HepG2 (cell line): ENCODE measurements around the gene PALM3. TPM values are rescaled to one million over a fixed set of nuclear protein-coding genes. Genes with fewer than 3 reads are reported as not detected.

Experiments
- BRCA1 ChIP-seq: sonication (generic); formaldehyde crosslinking; IDR thresholded peaks from 2 replicates; pipeline ENCODE4 v1.4.0; 2020; ENCODE audit warnings: missing genetic modification reagents
- EEA1 ChIP-seq: sonication (generic); formaldehyde crosslinking; IDR thresholded peaks from 2 replicates; pipeline ENCODE4 v1.5.1; 2020; ENCODE audit warnings: mild to moderate bottlenecking, missing genetic modification reagents, borderline replicate concordance
- FOSL2 ChIP-seq: sonication (generic); formaldehyde crosslinking; IDR thresholded peaks from 2 replicates; pipeline ENCODE4 v1.4.0; 2020; ENCODE audit warnings: missing genetic modification reagents
- HNF4A ChIP-seq: sonication (generic); formaldehyde crosslinking; IDR thresholded peaks from 2 replicates; pipeline ENCODE4 v1.4.0; 2020; ENCODE audit warnings: missing genetic modification reagents
- HNRNPLL ChIP-seq: fragments of 200-400 bp; formaldehyde crosslinking; IDR thresholded peaks from 2 replicates; pipeline ENCODE4 v1.6.1; 2017; ENCODE audit warnings: mild to moderate bottlenecking, low read depth, low read length; ENCODE audit not compliant: poor library complexity, severe bottlenecking
- HOXA9 ChIP-seq: sonication (generic); formaldehyde crosslinking; IDR thresholded peaks from 2 replicates; pipeline ENCODE4 v1.8.1; 2022; ENCODE audit warnings: missing genetic modification reagents, mild to moderate bottlenecking, moderate library complexity, borderline replicate concordance
- ISL2 ChIP-seq: sonication (generic); formaldehyde crosslinking; IDR thresholded peaks from 2 replicates; pipeline ENCODE4 v1.5.0; 2020; ENCODE audit warnings: missing genetic modification reagents
- MED1 ChIP-seq: sonication (generic); formaldehyde crosslinking; IDR thresholded peaks from 2 replicates; pipeline ENCODE4 v1.4.0; 2020; ENCODE audit warnings: missing genetic modification reagents
- PAX8 ChIP-seq: sonication (generic); formaldehyde crosslinking; IDR thresholded peaks from 2 replicates; pipeline ENCODE4 v1.8.0; 2022; ENCODE audit warnings: mild to moderate bottlenecking, missing genetic modification reagents, borderline replicate concordance
- POLR2AphosphoS2 ChIP-seq: IDR thresholded peaks from 2 replicates; pipeline ENCODE4 v1.6.1; 2011; ENCODE audit warnings: low read depth, low read length, improper control_type of control experiment
- RAD21 ChIP-seq: fragments of 450-650 bp; formaldehyde crosslinking; IDR thresholded peaks from 2 replicates; pipeline ENCODE4 v1.5.0; 2020; ENCODE audit warnings: mild to moderate bottlenecking
- RBM22 ChIP-seq: fragments of 200-400 bp; formaldehyde crosslinking; optimal IDR thresholded peaks from 2 replicates; pipeline ENCODE3; 2017; ENCODE audit warnings: mild to moderate bottlenecking, low read length, moderate library complexity
- SMARCE1 ChIP-seq: fragments of 450-650 bp; IDR thresholded peaks from 2 replicates; pipeline ENCODE4 v1.6.1; 2017; ENCODE audit warnings: borderline replicate concordance
- SMYD3 ChIP-seq: sonication (generic); formaldehyde crosslinking; IDR thresholded peaks from 2 replicates; pipeline ENCODE4 v1.8.1; 2023; ENCODE audit warnings: mild to moderate bottlenecking, missing genetic modification reagents
- SOX5 ChIP-seq: IDR thresholded peaks from 2 replicates; pipeline ENCODE4 v1.6.1; 2016; ENCODE audit warnings: borderline replicate concordance
- SP2 ChIP-seq: sonication (generic); formaldehyde crosslinking; IDR thresholded peaks from 2 replicates; pipeline ENCODE4 v1.5.1; 2020; ENCODE audit warnings: mild to moderate bottlenecking, missing genetic modification reagents
- ZBTB42 ChIP-seq: sonication (generic); formaldehyde crosslinking; IDR thresholded peaks from 2 replicates; pipeline ENCODE4 v1.5.0; 2020; ENCODE audit warnings: mild to moderate bottlenecking, missing genetic modification reagents
- ZNF230 ChIP-seq: sonication (generic); formaldehyde crosslinking; IDR thresholded peaks from 2 replicates; pipeline ENCODE4 v1.4.0; 2020; ENCODE audit warnings: mild to moderate bottlenecking, missing genetic modification reagents
- ZNF24 ChIP-seq: fragments of 450-650 bp; IDR thresholded peaks from 2 replicates; pipeline ENCODE4 v1.6.1; 2017; ENCODE audit warnings: antibody characterized with exemption, mild to moderate bottlenecking
- ZNF451 ChIP-seq: sonication (generic); formaldehyde crosslinking; IDR thresholded peaks from 2 replicates; pipeline ENCODE4 v1.5.0; 2020; ENCODE audit warnings: mild to moderate bottlenecking, missing genetic modification reagents
- ZNF501 ChIP-seq: sonication (generic); formaldehyde crosslinking; IDR thresholded peaks from 2 replicates; pipeline ENCODE4 v1.5.1; 2020; ENCODE audit warnings: mild to moderate bottlenecking, moderate library complexity, missing genetic modification reagents
- ZNF510 ChIP-seq: sonication (generic); formaldehyde crosslinking; IDR thresholded peaks from 2 replicates; pipeline ENCODE4 v1.4.0; 2020; ENCODE audit warnings: low read depth, mild to moderate bottlenecking, missing genetic modification reagents
- ZSCAN20 ChIP-seq: sonication (generic); formaldehyde crosslinking; IDR thresholded peaks from 2 replicates; pipeline ENCODE4 v1.4.0; 2020; ENCODE audit warnings: missing genetic modification reagents, mild to moderate bottlenecking, borderline replicate concordance
- polyA plus RNA-seq, 8 experiments: library from polyadenylated mRNA; depleted of rRNA in 3 of 8; stranded (reverse) in 7 of 8; unstranded in 1 of 8; fragments of >200 nt; fragmentation: Illumina TruSeq in 4 of 8; extraction: Trizol in 4 of 8; gene quantifications; 2 replicates each; pipeline versions ENCODE4 v1.2.1 to v1.2.3, GENCODE V29; 2011 to 2016; ENCODE audit warnings: low read depth in 4 of 8, missing spikeins in 1 of 8, mixed read lengths in 1 of 8; ENCODE audit not compliant: insufficient read depth in 1 of 8
- total RNA-seq, 5 experiments: library from RNA; depleted of rRNA; stranded (reverse); fragments of >200 nt; fragmentation: Illumina TruSeq; extraction: Trizol; gene quantifications; 2 replicates each; pipeline ENCODE4 v1.2.3, GENCODE V29; 2016; ENCODE audit warnings: low read depth in 1 of 5
- TF ChIP-seq, protein P1 (sequence below): sonication (generic); formaldehyde crosslinking; conservative IDR thresholded peaks from 2 replicates; pipeline ENCODE4 v1.4.0; 2020; ENCODE audit warnings: missing genetic modification reagents
- TF ChIP-seq, protein P2 (sequence below): sonication (generic); formaldehyde crosslinking; IDR thresholded peaks from 2 replicates; pipeline ENCODE4 v1.8.0; 2022; ENCODE audit warnings: mild to moderate bottlenecking, missing genetic modification reagents, borderline replicate concordance
- TF ChIP-seq, protein P3 (sequence below): IDR thresholded peaks from 2 replicates; pipeline ENCODE4 v1.6.1; 2016; ENCODE audit warnings: mild to moderate bottlenecking

The PALM3 gene
- total and polyA plus RNA-seq, 2 of the 13 experiments (the other 11 are each of a cell fraction or from before 2014, with no cell fraction given) = 0.79 to 2.4 TPM

DNA sequence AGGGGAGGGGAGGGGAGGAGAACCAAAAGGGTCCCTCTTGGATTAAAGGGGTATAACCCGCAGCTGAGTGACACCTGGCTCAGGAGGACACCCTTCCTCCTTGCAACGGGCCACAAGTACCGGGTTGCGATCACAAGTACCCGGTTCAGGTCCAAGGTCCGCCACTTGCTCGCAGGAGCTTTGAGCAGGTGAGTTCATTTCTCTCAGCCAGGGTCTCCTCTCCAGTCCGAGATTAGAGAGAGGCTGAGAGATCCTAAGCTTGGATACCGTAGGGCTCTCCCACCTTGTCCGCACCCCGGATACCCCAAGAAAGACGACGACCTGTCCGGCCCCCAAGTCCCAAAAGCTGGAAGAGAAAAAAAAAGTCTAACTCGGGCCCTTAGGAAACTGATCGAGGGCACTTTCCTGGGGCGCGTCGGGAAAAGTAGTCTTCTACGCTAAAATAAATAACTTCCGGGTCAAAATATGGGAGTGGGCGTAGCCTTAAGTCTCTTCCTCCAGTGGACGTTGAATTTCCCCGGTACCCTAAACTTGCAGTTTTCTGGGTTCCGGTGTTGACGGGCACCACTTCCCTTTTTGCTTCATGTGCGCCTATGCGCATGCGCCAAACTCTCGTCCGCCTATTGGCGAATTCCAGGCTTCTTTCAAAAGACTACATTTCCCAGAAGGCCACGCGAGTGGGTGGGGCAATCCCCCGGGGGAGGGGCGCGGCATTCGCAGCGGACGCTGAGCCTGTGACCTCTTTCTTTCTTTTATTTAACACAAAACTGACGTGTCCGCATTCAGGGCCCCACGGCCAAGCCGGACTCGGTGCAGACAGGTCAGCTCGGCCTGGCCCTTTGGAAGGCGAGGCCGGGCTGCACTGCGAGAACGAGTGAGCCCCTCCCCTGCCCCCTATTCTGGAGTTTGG lies 19.3 kb upstream of the PALM3 start (continued):
- TF ChIP-seq RBM22 = no peak
- TF ChIP-seq MED1 (CRISPR knock-in tag) = peak; percentile 54
- peak; percentile 73 for TF ChIP-seq HNRNPLL
- peak; percentile 80; the same call in 1 of the 2 replicates for TF ChIP-seq ZNF501 (CRISPR knock-in tag)
- TF ChIP-seq RAD21 = peak; percentile 8; the same call in 1 of the 2 replicates
- TF ChIP-seq, protein P1, sequence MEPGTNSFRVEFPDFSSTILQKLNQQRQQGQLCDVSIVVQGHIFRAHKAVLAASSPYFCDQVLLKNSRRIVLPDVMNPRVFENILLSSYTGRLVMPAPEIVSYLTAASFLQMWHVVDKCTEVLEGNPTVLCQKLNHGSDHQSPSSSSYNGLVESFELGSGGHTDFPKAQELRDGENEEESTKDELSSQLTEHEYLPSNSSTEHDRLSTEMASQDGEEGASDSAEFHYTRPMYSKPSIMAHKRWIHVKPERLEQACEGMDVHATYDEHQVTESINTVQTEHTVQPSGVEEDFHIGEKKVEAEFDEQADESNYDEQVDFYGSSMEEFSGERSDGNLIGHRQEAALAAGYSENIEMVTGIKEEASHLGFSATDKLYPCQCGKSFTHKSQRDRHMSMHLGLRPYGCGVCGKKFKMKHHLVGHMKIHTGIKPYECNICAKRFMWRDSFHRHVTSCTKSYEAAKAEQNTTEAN (CRISPR knock-in tag) = 0 out of 2 replicates have a peak, but pooled peaks have one; percentile 12
- TF ChIP-seq FOSL2 (CRISPR knock-in tag) = peak; percentile 32; the same call in 1 of the 2 replicates
- TF ChIP-seq HNF4A = peak; percentile 63
- peak; percentile 13; the same call in 1 of the 2 replicates for TF ChIP-seq ZNF230 (CRISPR knock-in tag)
- no peak for TF ChIP-seq PAX8 (CRISPR knock-in tag)
- TF ChIP-seq, protein P2, sequence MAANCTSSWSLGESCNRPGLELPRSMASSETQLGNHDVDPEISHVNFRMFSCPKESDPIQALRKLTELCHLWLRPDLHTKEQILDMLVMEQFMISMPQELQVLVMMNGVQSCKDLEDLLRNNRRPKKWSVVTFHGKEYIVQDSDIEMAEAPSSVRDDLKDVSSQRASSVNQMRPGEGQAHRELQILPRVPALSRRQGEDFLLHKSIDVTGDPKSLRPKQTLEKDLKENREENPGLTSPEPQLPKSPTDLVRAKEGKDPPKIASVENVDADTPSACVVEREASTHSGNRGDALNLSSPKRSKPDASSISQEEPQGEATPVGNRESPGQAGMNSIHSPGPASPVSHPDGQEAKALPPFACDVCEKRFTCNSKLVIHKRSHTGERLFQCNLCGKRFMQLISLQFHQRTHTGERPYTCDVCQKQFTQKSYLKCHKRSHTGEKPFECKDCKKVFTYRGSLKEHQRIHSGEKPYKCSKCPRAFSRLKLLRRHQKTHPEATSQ (CRISPR knock-in tag) = 0 out of 2 replicates have a peak, but pooled peaks have one; percentile 23
- 0 out of 2 replicates have a peak, but pooled peaks have one; percentile 15 for TF ChIP-seq ZBTB42 (CRISPR knock-in tag)
- TF ChIP-seq ZNF24 = no peak
- no peak for TF ChIP-seq SMYD3
- TF ChIP-seq BRCA1 (CRISPR knock-in tag) = no peak
- peak; percentile 22; the same call in 1 of the 2 replicates for TF ChIP-seq ZSCAN20 (CRISPR knock-in tag)
- no peak for TF ChIP-seq SMARCE1
- no peak for TF ChIP-seq ZNF451 (CRISPR knock-in tag)
- TF ChIP-seq EEA1 = no peak
- no peak for TF ChIP-seq HOXA9
- peak; percentile 31; the same call in 1 of the 2 replicates for TF ChIP-seq SOX5 (CRISPR knock-in tag)
- TF ChIP-seq ZNF510 = no peak
- 0 out of 2 replicates have a peak, but pooled peaks have one; percentile 54 for TF ChIP-seq ISL2 (CRISPR knock-in tag)
- TF ChIP-seq POLR2AphosphoS2 = no peak
- TF ChIP-seq, protein P3, sequence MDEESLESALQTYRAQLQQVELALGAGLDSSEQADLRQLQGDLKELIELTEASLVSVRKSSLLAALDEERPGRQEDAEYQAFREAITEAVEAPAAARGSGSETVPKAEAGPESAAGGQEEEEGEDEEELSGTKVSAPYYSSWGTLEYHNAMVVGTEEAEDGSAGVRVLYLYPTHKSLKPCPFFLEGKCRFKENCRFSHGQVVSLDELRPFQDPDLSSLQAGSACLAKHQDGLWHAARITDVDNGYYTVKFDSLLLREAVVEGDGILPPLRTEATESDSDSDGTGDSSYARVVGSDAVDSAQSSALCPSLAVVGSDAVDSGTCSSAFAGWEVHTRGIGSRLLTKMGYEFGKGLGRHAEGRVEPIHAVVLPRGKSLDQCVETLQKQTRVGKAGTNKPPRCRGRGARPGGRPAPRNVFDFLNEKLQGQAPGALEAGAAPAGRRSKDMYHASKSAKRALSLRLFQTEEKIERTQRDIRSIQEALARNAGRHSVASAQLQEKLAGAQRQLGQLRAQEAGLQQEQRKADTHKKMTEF (CRISPR knock-in tag) = peak; percentile 85
- TF ChIP-seq SP2 = peak; percentile 88
